ENCODE results near the gene GGT6. TPM values are rescaled to one million over a fixed set of nuclear protein-coding genes. Genes with fewer than 3 reads are reported as not detected.

GGT6 gene
- total and polyA plus RNA-seq, 7 experiments from 2014 or later = not detected

- Mint-ChIP-seq H3K36me3 (no peaks in the 10 kb centered on the region), H3K27ac (no peak overlapping the region), H3K4me3 (no peak overlapping the region), H3K4me1 (peaks cover 0 to 16% (median 5%) of the 10 kb centered on the region in 7 donors), H3K27me3 (peaks cover 0 to 35% (median 9%) of the 10 kb centered on the region in 5 donors), H3K9me3 (peaks cover 0 to 2% (median 0%) of the 10 kb centered on the region in 11 donors)
- intact Hi-C loops (cut with micrococcal nuclease) = no loop called here
- Histone ChIP-seq H3K4me3 (ENCODE audit: low read length) (no peak overlapping the region), H3K36me3 (ENCODE audit: control insufficient read depth in 2 of 3, insufficient read depth in 3 of 3, low read length in 3 of 3) (no peaks in the 10 kb centered on the region), H3K9me3 (ENCODE audit: control insufficient read depth in 2 of 3, low read length in 3 of 3) (no peaks in the 10 kb centered on the region), H3K4me1 (ENCODE audit: control insufficient read depth in 2 of 2, insufficient read depth in 2 of 2, low read length in 2 of 2) (no peaks in the 10 kb centered on the region), H3K27ac (ENCODE audit: low read depth, low read length) (no peak overlapping the region), H3K27me3 (ENCODE audit: control insufficient read depth in 2 of 2, insufficient read depth in 2 of 2, low read length in 2 of 2) (no peaks in the 10 kb centered on the region)
- ChIA-PET CTCF (no interaction called here), POLR2A (no interaction called here)
- ATAC-seq (no peak), DNase-seq (no peak)
These were observed 17.1 kb upstream of the GGT6 start for GRCh38 chr17:4577386-4577993.

GRCh38 chr17:4576729-4577322 is 16.4 kb upstream of the GGT6 start:
- ChIA-PET POLR2A (no interaction called here), CTCF (interaction anchor here (1.3 kb wide), 1 partner anchor 10 kb away, joined by 3 read pairs; no protein-coding TSS in a partner anchor)
- ATAC-seq = no peak

GRCh38 chr17:4576161-4576558 is 15.8 kb upstream of the GGT6 start:
- CTCF ChIA-PET = interaction anchor here (1.3 kb wide), 1 partner anchor 10 kb away, joined by 3 read pairs; no protein-coding TSS in a partner anchor
- H3K27me3 ChIP-seq (ENCODE audit: control insufficient read depth in 2 of 2, insufficient read depth in 2 of 2, low read length in 2 of 2) = no peaks in the 10 kb centered on the region
- Mint-ChIP-seq H3K4me1 (peaks cover 0 to 16% (median 5%) of the 10 kb centered on the region in 7 donors), H3K27ac (no peak overlapping the region), H3K4me3 (no peak overlapping the region), H3K36me3 (no peaks in the 10 kb centered on the region), H3K27me3 (peaks cover 0 to 30% (median 4%) of the 10 kb centered on the region in 5 donors), H3K9me3 (peaks cover 0 to 2% (median 0%) of the 10 kb centered on the region in 11 donors)
- H3K4me3 ChIP-seq (ENCODE audit: low read length) = no peak overlapping the region
- no peak overlapping the region for H3K27ac ChIP-seq (ENCODE audit: low read depth, low read length)
- POLR2A ChIA-PET = no interaction called here
- intact Hi-C loops (cut with micrococcal nuclease) = no loop called here
- no peaks in the 10 kb centered on the region for H3K9me3 ChIP-seq (ENCODE audit: control insufficient read depth in 2 of 3, low read length in 3 of 3)
- no peaks in the 10 kb centered on the region for H3K4me1 ChIP-seq (ENCODE audit: control insufficient read depth in 2 of 2, insufficient read depth in 2 of 2, low read length in 2 of 2)
- no peaks in the 10 kb centered on the region for H3K36me3 ChIP-seq (ENCODE audit: control insufficient read depth in 2 of 3, insufficient read depth in 3 of 3, low read length in 3 of 3)
- DNase-seq (no peak), ATAC-seq (no peak)

More at GRCh38 chr17:4576729-4577322, 16.4 kb upstream of the GGT6 start:
- no peaks in the 10 kb centered on the region for H3K9me3 ChIP-seq (ENCODE audit: control insufficient read depth in 2 of 3, low read length in 3 of 3)
- peaks cover 0 to 16% (median 5%) of the 10 kb centered on the region in 7 donors for H3K4me1 Mint-ChIP-seq
- intact Hi-C loops (cut with micrococcal nuclease) = no loop called here
- H3K27me3 Mint-ChIP-seq = peaks cover 0 to 31% (median 5%) of the 10 kb centered on the region in 5 donors
- H3K27me3 ChIP-seq (ENCODE audit: control insufficient read depth in 2 of 2, insufficient read depth in 2 of 2, low read length in 2 of 2) = no peaks in the 10 kb centered on the region
- H3K4me1 ChIP-seq (ENCODE audit: control insufficient read depth in 2 of 2, insufficient read depth in 2 of 2, low read length in 2 of 2) = no peaks in the 10 kb centered on the region
- no peak for DNase-seq
- no peak overlapping the region for H3K27ac ChIP-seq (ENCODE audit: low read depth, low read length)
- H3K4me3 ChIP-seq (ENCODE audit: low read length) = no peak overlapping the region
- no peaks in the 10 kb centered on the region for H3K36me3 Mint-ChIP-seq
- H3K27ac Mint-ChIP-seq = no peak overlapping the region
- no peak overlapping the region for H3K4me3 Mint-ChIP-seq
- H3K9me3 Mint-ChIP-seq = peaks cover 0 to 2% (median 0%) of the 10 kb centered on the region in 11 donors
- H3K36me3 ChIP-seq (ENCODE audit: control insufficient read depth in 2 of 3, insufficient read depth in 3 of 3, low read length in 3 of 3) = no peaks in the 10 kb centered on the region

- Mint-ChIP-seq H3K4me3 (no peak overlapping the region), H3K27ac (no peak overlapping the region), H3K9me3 (no peaks in the 10 kb centered on the region), H3K36me3 (no peaks in the 10 kb centered on the region), H3K27me3 (peaks cover 0 to 32% (median 0%) of the 10 kb centered on the region in 5 donors), H3K4me1 (peaks cover 0 to 16% (median 7%) of the 10 kb centered on the region in 7 donors)
- Histone ChIP-seq H3K4me3 (ENCODE audit: low read length) (no peak overlapping the region), H3K27me3 (ENCODE audit: control insufficient read depth in 2 of 2, insufficient read depth in 2 of 2, low read length in 2 of 2) (no peaks in the 10 kb centered on the region), H3K9me3 (ENCODE audit: control insufficient read depth in 2 of 3, low read length in 3 of 3) (no peaks in the 10 kb centered on the region), H3K36me3 (ENCODE audit: control insufficient read depth in 2 of 3, insufficient read depth in 3 of 3, low read length in 3 of 3) (no peaks in the 10 kb centered on the region), H3K4me1 (ENCODE audit: control insufficient read depth in 2 of 2, insufficient read depth in 2 of 2, low read length in 2 of 2) (no peaks in the 10 kb centered on the region), H3K27ac (ENCODE audit: low read depth, low read length) (no peak overlapping the region)
- no peak for DNase-seq
- no peak for ATAC-seq
- ChIA-PET CTCF (no interaction called here), POLR2A (no interaction called here)
- intact Hi-C loops (cut with micrococcal nuclease) = no loop called here
These were observed 14.2 kb upstream of the GGT6 start for GRCh38 chr17:4574448-4575045.

- peak overlapping the region in 2 of 9 donors; percentile 12 to 14 for H3K27ac Mint-ChIP-seq
- ChIA-PET CTCF (no interaction called here), POLR2A (no interaction called here)
- no peak overlapping the region for H3K27ac ChIP-seq (ENCODE audit: low read depth, low read length)
- peaks cover 0 to 34% (median 0%) of the 10 kb centered on the region in 5 donors for H3K27me3 Mint-ChIP-seq
- peak; percentile 89 for ATAC-seq
- H3K4me3 ChIP-seq (ENCODE audit: low read length) = no peak overlapping the region
- H3K4me1 ChIP-seq (ENCODE audit: control insufficient read depth in 2 of 2, insufficient read depth in 2 of 2, low read length in 2 of 2) = no peaks in the 10 kb centered on the region
- H3K27me3 ChIP-seq (ENCODE audit: control insufficient read depth in 2 of 2, insufficient read depth in 2 of 2, low read length in 2 of 2) = no peaks in the 10 kb centered on the region
- intact Hi-C loops (cut with micrococcal nuclease) = no loop called here
- H3K9me3 Mint-ChIP-seq = no peaks in the 10 kb centered on the region
- H3K4me3 Mint-ChIP-seq = no peak overlapping the region
- H3K36me3 Mint-ChIP-seq = no peaks in the 10 kb centered on the region
- peaks cover 0 to 16% (median 9%) of the 10 kb centered on the region in 7 donors for H3K4me1 Mint-ChIP-seq
- H3K9me3 ChIP-seq (ENCODE audit: control insufficient read depth in 2 of 3, low read length in 3 of 3) = no peaks in the 10 kb centered on the region
- no peaks in the 10 kb centered on the region for H3K36me3 ChIP-seq (ENCODE audit: control insufficient read depth in 2 of 3, insufficient read depth in 3 of 3, low read length in 3 of 3)
- peak in 2 of 9 donors; percentile 45 to 67 for DNase-seq
These were observed 13.3 kb upstream of the GGT6 start for GRCh38 chr17:4573669-4574068.

- H3K4me1 Mint-ChIP-seq = peaks cover 0 to 16% (median 9%) of the 10 kb centered on the region in 7 donors
- intact Hi-C loops (cut with micrococcal nuclease) = no loop called here
- no peak overlapping the region for H3K4me3 Mint-ChIP-seq
- DNase-seq = no peak
- no peaks in the 10 kb centered on the region for H3K9me3 Mint-ChIP-seq
- H3K27me3 ChIP-seq (ENCODE audit: control insufficient read depth in 2 of 2, insufficient read depth in 2 of 2, low read length in 2 of 2) = no peaks in the 10 kb centered on the region
- no peaks in the 10 kb centered on the region for H3K4me1 ChIP-seq (ENCODE audit: control insufficient read depth in 2 of 2, insufficient read depth in 2 of 2, low read length in 2 of 2)
- no peak for ATAC-seq
- H3K27ac ChIP-seq (ENCODE audit: low read depth, low read length) = no peak overlapping the region
- ChIA-PET CTCF (no interaction called here), POLR2A (no interaction called here)
- H3K9me3 ChIP-seq (ENCODE audit: control insufficient read depth in 2 of 3, low read length in 3 of 3) = no peaks in the 10 kb centered on the region
- H3K36me3 ChIP-seq (ENCODE audit: control insufficient read depth in 2 of 3, insufficient read depth in 3 of 3, low read length in 3 of 3) = no peaks in the 10 kb centered on the region
- no peaks in the 10 kb centered on the region for H3K36me3 Mint-ChIP-seq
- H3K4me3 ChIP-seq (ENCODE audit: low read length) = no peak overlapping the region
- peaks cover 0 to 36% (median 0%) of the 10 kb centered on the region in 5 donors for H3K27me3 Mint-ChIP-seq
- H3K27ac Mint-ChIP-seq = peak overlapping the region in 2 of 9 donors; percentile 12 to 14
These were observed 12.7 kb upstream of the GGT6 start for GRCh38 chr17:4573115-4573514.

All from naive thymus-derived CD4-positive, alpha-beta T cell (primary cell).